Neural cell (in vitro differentiated cells): ENCODE results near the gene STX10. TPM values are rescaled to one million over a fixed set of nuclear protein-coding genes. Genes with fewer than 3 reads are reported as not detected.
"Not testable (repeated sequence)": the region's sequence is repeated elsewhere in the genome, so short reads cannot be mapped to it uniquely, and the experiment has no call there.

Experiments used
- H2AFZ ChIP-seq: fragments of 200-600, 300-800 bp; sonication (generic), shearing (Covaris generic); 2 replicates; pipeline ENCODE4 v1.6.0; 2014; ENCODE audit warnings: low read depth, mild to moderate bottlenecking, antibody characterized with exemption, low read length, moderate library complexity
- H3F3A ChIP-seq: fragments of 200-600 bp; shearing (Covaris generic); 2 replicates; pipeline ENCODE4 v1.6.1; 2016; ENCODE audit warnings: mild to moderate bottlenecking, moderate library complexity, mixed read lengths, antibody characterized with exemption, low read length; ENCODE audit not compliant: insufficient read depth, poor library complexity, severe bottlenecking
- H3K27ac ChIP-seq: fragments of 200-600, 300-800 bp; sonication (generic), shearing (Covaris generic); 2 replicates; pipeline ENCODE4 v1.5.1; 2014; ENCODE audit warnings: mild to moderate bottlenecking, low read length, moderate library complexity
- H3K27me3 ChIP-seq: fragments of 300-800, 200-600 bp; sonication (generic), shearing (Covaris generic); 2 replicates; pipeline ENCODE4 v1.6.0; 2014; ENCODE audit warnings: mild to moderate bottlenecking, low read depth, low read length, moderate library complexity; ENCODE audit not compliant: insufficient read depth
- H3K36me3 ChIP-seq: fragments of 300-800, 200-600 bp; sonication (generic), shearing (Covaris generic); 2 replicates; pipeline ENCODE4 v1.5.1; 2014; ENCODE audit warnings: mild to moderate bottlenecking, antibody characterized with exemption, low read length, moderate library complexity; ENCODE audit not compliant: insufficient read depth
- H3K4me2 ChIP-seq: fragments of 300-800, 200-600 bp; sonication (generic), shearing (Covaris generic); 2 replicates; pipeline ENCODE4 v1.6.0; 2014; ENCODE audit warnings: mild to moderate bottlenecking, low read length
- H3K4me3 ChIP-seq: fragments of 300-800, 200-600 bp; sonication (generic), shearing (Covaris generic); 2 replicates; pipeline ENCODE4 v1.5.1; 2014; ENCODE audit warnings: mild to moderate bottlenecking, low read length, moderate library complexity
- H3K79me2 ChIP-seq: fragments of 200-600 bp; shearing (Covaris generic); replicated peaks from 2 replicates; pipeline ENCODE4 v1.6.0; 2014; ENCODE audit warnings: mild to moderate bottlenecking, low read length, moderate library complexity; ENCODE audit not compliant: insufficient read depth
- H3K9ac ChIP-seq: fragments of 300-800, 200-600 bp; sonication (generic), shearing (Covaris generic); 2 replicates; pipeline ENCODE4 v1.6.1; 2016; ENCODE audit warnings: mild to moderate bottlenecking, low read length, mixed read lengths
- H3K9me2 ChIP-seq: fragments of 200-600 bp; shearing (Covaris generic); 2 replicates; pipeline ENCODE4 v1.6.1; 2016; ENCODE audit warnings: mild to moderate bottlenecking, low read length, mixed read lengths; ENCODE audit not compliant: insufficient read depth
- H3K9me3 ChIP-seq: fragments of 200-600, 300-800 bp; sonication (generic), shearing (Covaris generic); 2 replicates; pipeline ENCODE4 v1.6.1; 2016; ENCODE audit warnings: mild to moderate bottlenecking, mixed run types, low read length, moderate library complexity, mixed read lengths
- H4K20me1 ChIP-seq: fragments of 200-600 bp; shearing (Covaris generic); 2 replicates; pipeline ENCODE4 v1.6.1; 2016; ENCODE audit warnings: mild to moderate bottlenecking, mixed run types; ENCODE audit not compliant: insufficient read depth
- EP300 ChIP-seq: fragments of 450-650 bp; conservative IDR thresholded peaks from 2 replicates; pipeline ENCODE4 v1.6.1; 2014; ENCODE audit warnings: antibody characterized with exemption, mild to moderate bottlenecking, moderate library complexity; ENCODE audit not compliant: poor library complexity, severe bottlenecking
- EZH2 ChIP-seq: fragments of 200-600, 300-800 bp; shearing (Covaris generic), sonication (generic); IDR thresholded peaks from 2 replicates; pipeline ENCODE4 v1.6.1; 2014; ENCODE audit warnings: antibody characterized with exemption, low read length, borderline replicate concordance, mild to moderate bottlenecking; ENCODE audit not compliant: insufficient read depth, poor library complexity, severe bottlenecking
- MXI1 ChIP-seq: fragments of 450-650 bp; conservative IDR thresholded peaks from 2 replicates; pipeline ENCODE4 v1.6.1; 2014; ENCODE audit warnings: antibody characterized with exemption, mild to moderate bottlenecking; ENCODE audit not compliant: poor library complexity, severe bottlenecking
- RAD21 ChIP-seq: fragments of 450-650 bp; conservative IDR thresholded peaks from 2 replicates; pipeline ENCODE4 v1.6.1; 2014; ENCODE audit warnings: antibody characterized with exemption, mild to moderate bottlenecking, moderate library complexity
- TAF1 ChIP-seq: IDR thresholded peaks from 2 replicates; pipeline ENCODE4 v1.6.1; 2012; ENCODE audit warnings: low read depth
- polyA plus RNA-seq: library from polyadenylated mRNA; depleted of rRNA; stranded (reverse); fragments of >200 nt; gene quantifications from 2 replicates; pipeline ENCODE4 v1.2.3, GENCODE V29; 2014
- TF ChIP-seq, protein P1 (sequence below): IDR thresholded peaks from 2 replicates; pipeline ENCODE4 v1.6.1; 2012; ENCODE audit warnings: borderline replicate concordance
- TF ChIP-seq, protein P2 (sequence below): fragments of 450-650 bp; IDR thresholded peaks from 2 replicates; pipeline ENCODE4 v1.5.1; 2014; ENCODE audit warnings: antibody characterized with exemption, mild to moderate bottlenecking, moderate library complexity; ENCODE audit not compliant: poor library complexity, severe bottlenecking

The STX10 gene
- polyA plus RNA-seq, 1 donor from 2014 or later = 157 TPM

DNA sequence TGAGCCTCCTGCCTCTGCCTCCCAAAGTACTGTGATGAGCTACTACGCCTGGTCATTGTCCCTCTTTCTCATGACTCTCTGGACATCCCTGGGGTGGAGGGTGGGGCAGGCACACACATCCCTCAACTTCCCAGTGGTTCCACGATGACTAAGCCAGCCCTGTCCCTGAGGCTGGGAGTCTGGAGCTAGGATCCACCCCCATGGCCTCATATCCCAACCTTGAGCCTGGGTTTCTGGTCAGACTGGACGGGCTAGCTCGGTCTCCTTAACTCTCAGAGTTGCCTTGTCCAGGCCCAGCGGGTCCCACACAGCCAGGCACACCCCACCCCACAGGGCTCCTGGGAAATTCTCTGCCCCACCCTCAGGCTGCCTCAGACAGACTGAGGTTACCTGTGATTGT, 19.6 kb upstream of the STX10 start:
- H3K4me3 ChIP-seq = no peak overlapping the region
- no peaks in the 10 kb centered on the region for H4K20me1 ChIP-seq
- H3K27ac ChIP-seq = no peak overlapping the region
- H3K27me3 ChIP-seq = no peaks in the 10 kb centered on the region
- H2AFZ ChIP-seq = no peak overlapping the region
- no peaks in the 10 kb centered on the region for H3K79me2 ChIP-seq
- no peaks in the 10 kb centered on the region for H3K36me3 ChIP-seq
- H3K9me3 ChIP-seq = no peaks in the 10 kb centered on the region
- no peaks in the 10 kb centered on the region for H3K9me2 ChIP-seq
- TF ChIP-seq, protein P1, sequence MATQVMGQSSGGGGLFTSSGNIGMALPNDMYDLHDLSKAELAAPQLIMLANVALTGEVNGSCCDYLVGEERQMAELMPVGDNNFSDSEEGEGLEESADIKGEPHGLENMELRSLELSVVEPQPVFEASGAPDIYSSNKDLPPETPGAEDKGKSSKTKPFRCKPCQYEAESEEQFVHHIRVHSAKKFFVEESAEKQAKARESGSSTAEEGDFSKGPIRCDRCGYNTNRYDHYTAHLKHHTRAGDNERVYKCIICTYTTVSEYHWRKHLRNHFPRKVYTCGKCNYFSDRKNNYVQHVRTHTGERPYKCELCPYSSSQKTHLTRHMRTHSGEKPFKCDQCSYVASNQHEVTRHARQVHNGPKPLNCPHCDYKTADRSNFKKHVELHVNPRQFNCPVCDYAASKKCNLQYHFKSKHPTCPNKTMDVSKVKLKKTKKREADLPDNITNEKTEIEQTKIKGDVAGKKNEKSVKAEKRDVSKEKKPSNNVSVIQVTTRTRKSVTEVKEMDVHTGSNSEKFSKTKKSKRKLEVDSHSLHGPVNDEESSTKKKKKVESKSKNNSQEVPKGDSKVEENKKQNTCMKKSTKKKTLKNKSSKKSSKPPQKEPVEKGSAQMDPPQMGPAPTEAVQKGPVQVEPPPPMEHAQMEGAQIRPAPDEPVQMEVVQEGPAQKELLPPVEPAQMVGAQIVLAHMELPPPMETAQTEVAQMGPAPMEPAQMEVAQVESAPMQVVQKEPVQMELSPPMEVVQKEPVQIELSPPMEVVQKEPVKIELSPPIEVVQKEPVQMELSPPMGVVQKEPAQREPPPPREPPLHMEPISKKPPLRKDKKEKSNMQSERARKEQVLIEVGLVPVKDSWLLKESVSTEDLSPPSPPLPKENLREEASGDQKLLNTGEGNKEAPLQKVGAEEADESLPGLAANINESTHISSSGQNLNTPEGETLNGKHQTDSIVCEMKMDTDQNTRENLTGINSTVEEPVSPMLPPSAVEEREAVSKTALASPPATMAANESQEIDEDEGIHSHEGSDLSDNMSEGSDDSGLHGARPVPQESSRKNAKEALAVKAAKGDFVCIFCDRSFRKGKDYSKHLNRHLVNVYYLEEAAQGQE = no peak
- TF ChIP-seq RAD21 (no peak), EP300 (no peak), MXI1 (no peak), EZH2 (no peak)
- H3K9ac ChIP-seq = no peak overlapping the region
- no peak overlapping the region for H3K4me2 ChIP-seq
- no peaks in the 10 kb centered on the region for H3F3A ChIP-seq

DNA sequence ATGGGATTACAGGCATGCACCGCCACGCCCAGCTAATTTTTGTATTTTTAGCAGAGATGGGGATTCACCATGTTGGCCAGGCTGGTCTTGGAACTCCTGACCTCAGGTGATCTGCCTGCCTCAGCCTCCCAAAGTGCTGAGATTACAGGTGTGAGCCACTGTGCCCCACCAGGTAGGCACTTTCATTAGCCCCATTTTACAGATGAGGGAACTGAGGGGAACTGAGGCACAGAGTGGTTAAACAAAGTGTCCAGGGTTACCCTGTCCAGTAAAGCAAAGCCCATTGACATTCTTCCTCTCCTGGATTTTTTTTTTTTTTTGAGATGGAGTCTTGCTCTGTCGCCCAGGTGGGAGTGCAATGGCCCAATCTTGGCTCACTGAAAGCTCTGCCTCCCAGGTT, 16.0 kb upstream of the STX10 start:
- not testable (repeated sequence) for H3K27me3 ChIP-seq, H3K79me2 ChIP-seq, H3K36me3 ChIP-seq, H4K20me1 ChIP-seq, H3K9me3 ChIP-seq, H3F3A ChIP-seq, H3K4me3 ChIP-seq, H3K4me2 ChIP-seq, H3K9ac ChIP-seq, H2AFZ ChIP-seq, H3K27ac ChIP-seq, H3K9me2 ChIP-seq

DNA sequence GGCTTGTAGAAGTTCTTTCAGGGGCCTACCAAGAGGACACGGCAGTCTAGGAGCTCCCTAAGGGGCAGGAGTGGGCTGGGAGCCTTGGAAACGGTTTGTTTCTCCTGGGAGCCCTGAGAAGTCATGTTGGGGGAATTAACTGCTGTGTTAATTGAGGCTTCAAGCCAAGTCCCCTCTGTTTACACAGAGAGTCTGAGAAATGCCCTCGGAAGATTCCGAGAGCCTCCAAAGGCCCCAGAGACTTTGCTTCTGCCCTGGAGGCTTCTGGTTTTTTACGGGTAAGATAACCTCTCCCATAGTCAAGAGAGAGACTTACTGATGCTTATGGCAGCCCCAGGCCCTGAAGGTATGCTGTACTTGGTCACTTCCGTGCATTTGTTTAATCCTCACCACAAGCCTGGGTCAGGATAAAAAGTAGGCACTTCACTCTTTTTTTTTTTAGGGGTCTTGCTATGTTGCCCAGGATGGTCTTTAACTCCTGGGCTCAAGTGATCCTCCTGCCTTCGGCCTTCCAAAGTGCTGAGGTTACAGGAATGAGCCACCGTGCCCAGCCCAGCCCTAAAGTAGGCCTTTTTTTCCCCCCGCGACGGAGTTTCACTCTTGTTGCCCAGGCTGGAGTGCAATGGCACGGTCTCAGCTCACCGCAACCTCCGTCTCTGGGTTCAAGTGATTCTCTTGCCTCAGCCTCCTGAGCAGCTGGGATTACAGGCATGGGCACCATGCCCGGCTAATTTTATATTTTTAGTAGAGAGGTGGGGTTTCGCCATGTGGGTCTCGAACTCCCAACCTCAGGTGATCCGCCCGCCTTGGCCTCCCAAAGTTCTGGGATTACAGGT, 15.2 kb upstream of the STX10 start:
- Histone ChIP-seq H3K4me3 (no peak overlapping the region), H3K27ac (no peak overlapping the region), H2AFZ (no peak overlapping the region), H3K4me2 (no peak overlapping the region), H3K9ac (no peak overlapping the region), H3K27me3 (peaks cover 9% of the 10 kb centered on the region), H3K9me2 (no peaks in the 10 kb centered on the region), H3F3A (no peaks in the 10 kb centered on the region), H4K20me1 (no peaks in the 10 kb centered on the region), H3K9me3 (no peaks in the 10 kb centered on the region), H3K79me2 (no peaks in the 10 kb centered on the region), H3K36me3 (no peaks in the 10 kb centered on the region)
- TF ChIP-seq TAF1 = no peak
- TF ChIP-seq, protein P1 = no peak
- TF ChIP-seq, protein P2, sequence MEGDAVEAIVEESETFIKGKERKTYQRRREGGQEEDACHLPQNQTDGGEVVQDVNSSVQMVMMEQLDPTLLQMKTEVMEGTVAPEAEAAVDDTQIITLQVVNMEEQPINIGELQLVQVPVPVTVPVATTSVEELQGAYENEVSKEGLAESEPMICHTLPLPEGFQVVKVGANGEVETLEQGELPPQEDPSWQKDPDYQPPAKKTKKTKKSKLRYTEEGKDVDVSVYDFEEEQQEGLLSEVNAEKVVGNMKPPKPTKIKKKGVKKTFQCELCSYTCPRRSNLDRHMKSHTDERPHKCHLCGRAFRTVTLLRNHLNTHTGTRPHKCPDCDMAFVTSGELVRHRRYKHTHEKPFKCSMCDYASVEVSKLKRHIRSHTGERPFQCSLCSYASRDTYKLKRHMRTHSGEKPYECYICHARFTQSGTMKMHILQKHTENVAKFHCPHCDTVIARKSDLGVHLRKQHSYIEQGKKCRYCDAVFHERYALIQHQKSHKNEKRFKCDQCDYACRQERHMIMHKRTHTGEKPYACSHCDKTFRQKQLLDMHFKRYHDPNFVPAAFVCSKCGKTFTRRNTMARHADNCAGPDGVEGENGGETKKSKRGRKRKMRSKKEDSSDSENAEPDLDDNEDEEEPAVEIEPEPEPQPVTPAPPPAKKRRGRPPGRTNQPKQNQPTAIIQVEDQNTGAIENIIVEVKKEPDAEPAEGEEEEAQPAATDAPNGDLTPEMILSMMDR = no peak
